ENCODE measurements around the gene ANO4. TPM values are rescaled to one million over a fixed set of nuclear protein-coding genes. Genes with fewer than 3 reads are reported as not detected.

The ANO4 gene
- total and polyA plus RNA-seq, 9 donors, result 1.8 to 13.1 (median 5.6) TPM

DNA sequence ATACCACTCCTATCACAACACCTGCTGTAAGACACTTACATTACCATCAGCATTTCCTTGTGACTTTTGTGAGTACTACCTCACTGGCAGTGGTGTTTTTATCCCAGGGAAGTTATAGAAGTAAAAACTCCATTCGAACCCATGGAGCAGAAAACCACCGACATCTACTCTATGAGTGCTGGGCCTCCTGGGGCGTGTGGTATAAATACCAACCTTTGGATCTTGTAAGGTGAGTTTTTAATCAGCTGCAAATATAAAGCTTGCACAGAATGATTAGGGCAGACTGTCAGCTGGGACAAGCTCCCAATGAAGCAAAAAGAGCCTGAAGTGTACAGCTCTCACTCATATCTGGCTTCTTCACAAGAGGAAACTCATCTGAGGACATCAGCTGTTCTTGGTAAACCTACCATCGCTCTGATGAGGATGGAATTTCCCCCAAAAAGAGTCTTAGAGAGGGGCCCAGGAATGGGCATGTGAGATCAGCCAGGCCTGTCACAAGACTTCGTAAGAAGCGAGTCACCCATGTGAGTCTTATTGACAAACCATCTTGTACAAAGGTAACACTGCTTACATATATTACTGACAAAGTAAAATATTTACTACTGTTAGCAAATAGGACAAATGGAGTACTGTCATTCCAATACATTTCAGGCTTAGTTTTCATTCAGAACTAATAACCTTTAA, 245.4 kb downstream of the ANO4 start:
- Histone ChIP-seq H3K9me3 (no peaks in the 10 kb centered on the region), H3K36me3 (no peaks in the 10 kb centered on the region), H3K27ac (no peak overlapping the region), H3K4me1 (ENCODE audit: insufficient read depth) (peaks cover 5% of the 10 kb centered on the region), H3K27me3 (no peaks in the 10 kb centered on the region), H3K4me3 (no peak overlapping the region)
- no peak for DNase-seq
- WGBS, 3 donors, result 93 to 97% (median 95%) methylated on average over 6 of the region's 6 CpGs
- intact Hi-C loops (cut with DNase I), result no loop called here
- TF ChIP-seq POLR2A (IDR thresholded peaks at IDR 0.05) (no peak), CTCF (IDR thresholded peaks at IDR 0.05) (no peak), EP300 (IDR thresholded peaks at IDR 0.05) (no peak)

GRCh38 chr12:101040936-101041335, 246.4 kb downstream of the ANO4 start:
- no peak for DNase-seq
- TF ChIP-seq POLR2A (IDR thresholded peaks at IDR 0.05) (no peak), EP300 (IDR thresholded peaks at IDR 0.05) (no peak)
- Histone ChIP-seq H3K4me1 (ENCODE audit: insufficient read depth) (peaks cover 10% of the 10 kb centered on the region), H3K27me3 (no peaks in the 10 kb centered on the region), H3K4me3 (no peak overlapping the region), H3K27ac (no peak overlapping the region), H3K9me3 (no peaks in the 10 kb centered on the region), H3K36me3 (no peaks in the 10 kb centered on the region)
- intact Hi-C loops (cut with DNase I), result no loop called here

DNA sequence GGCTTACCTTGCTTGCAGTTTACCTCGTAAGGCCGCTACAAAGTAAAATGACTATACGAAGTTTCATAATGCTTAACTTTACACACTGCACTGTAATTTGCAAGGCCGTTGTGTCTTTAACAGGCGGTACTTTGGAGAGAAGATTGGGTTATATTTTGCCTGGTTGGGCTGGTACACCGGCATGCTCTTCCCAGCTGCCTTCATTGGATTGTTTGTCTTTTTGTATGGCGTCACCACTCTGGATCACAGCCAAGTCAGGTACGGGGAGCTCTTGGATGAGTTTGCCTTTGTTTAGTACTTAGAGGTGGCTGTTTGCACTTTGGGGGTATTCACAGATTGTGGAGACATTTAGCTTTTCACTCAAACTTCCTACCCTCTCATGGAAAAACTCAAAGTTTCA, 247.6 kb downstream of the ANO4 start:
- TF ChIP-seq CTCF (IDR thresholded peaks at IDR 0.05) (no peak), EP300 (IDR thresholded peaks at IDR 0.05) (no peak), POLR2A (IDR thresholded peaks at IDR 0.05) (no peak)
- intact Hi-C loops (cut with DNase I), result no loop called here
- Histone ChIP-seq H3K4me3 (no peak overlapping the region), H3K4me1 (ENCODE audit: insufficient read depth) (peaks cover 13% of the 10 kb centered on the region), H3K27ac (no peak overlapping the region), H3K27me3 (no peaks in the 10 kb centered on the region), H3K9me3 (no peaks in the 10 kb centered on the region), H3K36me3 (no peaks in the 10 kb centered on the region)
- WGBS, 3 donors, result 85 to 89% (median 87%) methylated on average over 8 of the region's 8 CpGs
- no peak for DNase-seq

- Histone ChIP-seq H3K4me1 (ENCODE audit: insufficient read depth) (peaks cover 13% of the 10 kb centered on the region), H3K4me3 (no peak overlapping the region), H3K27me3 (no peaks in the 10 kb centered on the region), H3K27ac (no peak overlapping the region), H3K9me3 (no peaks in the 10 kb centered on the region), H3K36me3 (no peaks in the 10 kb centered on the region)
- intact Hi-C loops (cut with DNase I), result no loop called here
- DNase-seq, result no peak
- no peak for TF ChIP-seq CTCF (IDR thresholded peaks at IDR 0.05)
- no peak for TF ChIP-seq POLR2A (IDR thresholded peaks at IDR 0.05)
- no peak for TF ChIP-seq EP300 (IDR thresholded peaks at IDR 0.05)
- WGBS, 3 donors, result 43 to 58% (median 54%) methylated on average over 2 of the region's 2 CpGs
These were observed 250.0 kb downstream of the ANO4 start for GRCh38 chr12:101044512-101045059.

Measured in ovary (tissue), 9 donors.